ENCODE results near the gene DNM1.
A peak's percentile ranks its signal among the peaks of the same experiment; 100 is the strongest.

Gene DNM1

DNA sequence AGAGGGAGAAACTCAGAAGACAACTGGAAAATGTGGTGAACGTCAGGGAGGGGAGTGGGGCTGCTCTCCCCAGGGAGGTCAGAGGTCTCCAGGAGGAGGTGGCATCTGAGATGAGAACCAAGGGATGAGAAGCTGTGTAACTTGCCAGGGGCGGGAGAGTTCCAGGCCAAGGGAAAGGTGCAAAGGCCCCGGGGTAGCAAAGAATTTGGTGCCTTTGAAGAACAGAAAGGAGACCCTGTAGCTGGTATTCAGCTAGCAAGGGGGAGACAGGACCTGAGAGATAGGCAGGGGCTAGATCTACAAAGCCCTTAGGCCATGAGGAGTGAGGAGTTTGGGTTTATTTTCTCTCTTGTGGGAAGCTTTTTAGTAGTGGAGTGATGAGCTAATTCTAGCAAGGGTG is 3.3 kb downstream of the DNM1 start:
- no peak for DNase-seq

DNA sequence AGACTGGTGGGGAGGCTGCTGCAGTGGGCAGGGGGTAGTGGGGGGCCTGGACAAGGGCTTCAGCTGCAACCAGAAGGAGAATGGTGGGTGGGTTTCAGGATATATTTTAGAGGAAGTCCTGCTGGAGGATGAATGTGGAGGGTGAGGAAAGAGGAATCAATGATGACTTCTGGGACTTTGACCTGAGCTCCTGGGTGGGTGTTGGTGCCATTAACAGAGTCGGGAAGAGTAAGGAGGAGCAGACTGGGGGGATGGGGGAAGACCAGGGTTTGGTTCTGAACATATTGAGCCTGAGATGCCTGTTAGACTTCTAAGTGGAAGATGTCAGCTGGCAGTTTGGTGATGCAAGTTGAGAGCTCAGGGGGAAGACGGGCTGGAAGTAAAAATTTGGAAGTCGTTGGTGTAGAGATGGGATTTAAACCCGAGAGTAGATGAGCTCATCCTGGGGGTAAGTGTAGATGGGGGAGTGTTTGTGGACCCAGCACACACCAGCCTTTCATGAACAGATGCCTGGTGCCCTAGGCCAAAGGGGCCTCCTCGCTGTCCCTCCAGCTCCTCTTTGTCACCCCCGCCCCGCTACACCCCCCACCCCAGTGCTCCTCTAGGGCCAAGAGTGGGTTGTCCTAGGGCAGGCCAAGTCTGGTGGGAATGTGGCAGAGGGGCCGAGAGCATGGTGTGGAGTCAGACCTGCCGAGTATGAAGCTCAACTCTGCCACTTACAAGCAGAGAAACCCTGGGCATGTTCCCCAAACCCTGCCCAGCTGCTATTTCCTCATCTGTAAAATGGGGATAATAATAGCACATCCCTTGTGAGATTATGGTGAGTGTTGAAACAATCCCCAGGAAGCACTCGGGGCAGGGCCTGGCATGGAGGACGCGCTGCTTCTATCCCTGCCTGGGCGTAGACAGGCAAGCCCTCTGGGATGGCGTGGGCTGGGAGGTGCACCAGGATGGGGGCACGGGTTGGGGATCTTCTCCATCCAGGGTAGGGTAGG is 4.0 kb downstream of the DNM1 start:
- no peak for DNase-seq

DNA sequence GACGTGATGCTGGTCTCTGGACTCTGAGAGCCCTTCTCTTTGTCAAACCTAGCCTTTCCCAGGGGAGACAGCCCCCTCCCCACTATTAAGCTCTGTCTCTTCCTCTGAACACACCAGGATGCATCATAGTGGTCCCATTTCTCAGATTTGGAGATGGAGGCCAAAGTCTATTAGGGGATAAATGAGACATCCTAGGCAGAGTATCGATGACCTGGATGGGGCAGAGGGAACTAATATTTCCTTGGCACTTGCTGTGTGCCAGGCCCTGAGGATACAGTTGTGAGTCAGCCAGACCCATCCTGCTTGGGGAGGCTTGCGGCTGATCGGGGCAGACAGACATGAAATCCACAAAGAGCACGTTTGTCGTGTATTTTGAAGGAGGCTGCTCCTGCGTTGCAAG is 5.2 kb downstream of the DNM1 start:
- no peak for DNase-seq

DNA sequence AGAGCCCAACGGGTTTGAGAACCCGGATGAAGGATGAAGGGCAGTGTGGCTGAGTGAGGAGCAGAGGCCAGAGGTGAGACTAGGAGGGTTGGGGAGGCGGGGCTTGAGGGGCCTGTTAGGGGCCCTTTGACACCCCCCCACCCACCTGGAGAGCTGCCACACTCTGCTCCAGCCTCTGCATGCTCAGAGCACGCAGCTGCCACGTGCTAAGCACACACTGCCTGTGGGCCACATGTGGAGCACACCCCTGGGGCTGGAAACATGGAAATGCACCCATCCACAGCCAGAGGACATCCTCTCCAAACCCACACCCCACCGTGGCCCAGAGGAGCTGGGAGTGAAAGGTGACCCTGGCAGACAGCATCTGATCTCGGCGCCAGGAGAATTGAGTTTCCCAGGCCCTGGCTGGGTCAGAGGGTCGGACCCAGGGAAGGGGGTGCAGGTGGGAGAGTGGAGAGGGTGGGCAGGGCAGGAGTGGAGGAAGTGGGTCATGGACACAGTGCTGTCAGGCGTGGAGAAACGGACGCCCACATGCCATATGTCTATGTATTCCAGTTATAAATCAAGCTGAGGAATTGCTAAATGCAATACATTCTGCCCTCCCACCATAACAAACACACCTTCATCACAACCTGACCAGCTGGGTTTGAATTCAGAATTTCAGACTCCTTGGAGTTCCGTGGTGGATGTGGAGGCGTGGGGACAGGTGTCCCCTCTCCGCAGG is 5.9 kb downstream of the DNM1 start:
- no peak for DNase-seq

DNA sequence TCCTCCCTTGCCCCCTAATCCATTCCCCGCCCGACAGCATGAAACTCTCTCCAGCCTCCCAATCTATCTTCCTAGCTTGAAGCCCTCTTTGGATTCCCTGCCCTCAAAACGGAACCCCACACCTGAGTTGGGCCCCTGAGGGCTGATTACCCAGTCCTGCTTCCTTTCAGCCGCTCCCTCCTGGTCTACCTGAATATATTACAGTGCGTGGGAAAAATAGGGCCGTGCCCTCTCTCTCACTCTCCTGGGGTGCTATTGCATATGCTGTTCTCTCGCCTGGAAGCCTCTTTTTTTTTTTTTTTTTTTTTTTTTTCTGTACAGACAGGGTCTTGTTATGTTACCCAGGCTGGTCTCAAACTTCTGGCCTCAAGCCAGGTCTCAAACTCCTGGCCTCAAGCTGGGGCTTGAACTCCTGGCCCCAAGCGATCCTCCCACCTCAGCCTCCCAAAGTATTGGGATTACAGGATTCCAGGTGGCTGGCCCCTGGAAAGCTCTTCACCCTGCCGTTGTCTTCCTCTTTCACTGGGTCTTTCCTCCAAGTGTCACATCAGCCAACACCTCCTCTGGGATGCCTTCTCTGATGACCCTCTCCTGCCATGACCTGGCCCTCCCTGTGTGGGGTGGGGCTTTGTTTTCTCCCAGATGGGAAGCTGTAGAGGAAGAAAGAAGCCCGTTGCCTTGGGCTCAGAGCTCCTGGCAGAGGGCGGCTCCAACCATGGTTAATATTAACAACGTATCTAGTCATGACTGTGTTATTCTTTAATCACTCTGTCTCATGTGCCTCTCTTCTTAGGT is 8.2 kb downstream of the DNM1 start:
- DNase-seq, result no peak

DNA sequence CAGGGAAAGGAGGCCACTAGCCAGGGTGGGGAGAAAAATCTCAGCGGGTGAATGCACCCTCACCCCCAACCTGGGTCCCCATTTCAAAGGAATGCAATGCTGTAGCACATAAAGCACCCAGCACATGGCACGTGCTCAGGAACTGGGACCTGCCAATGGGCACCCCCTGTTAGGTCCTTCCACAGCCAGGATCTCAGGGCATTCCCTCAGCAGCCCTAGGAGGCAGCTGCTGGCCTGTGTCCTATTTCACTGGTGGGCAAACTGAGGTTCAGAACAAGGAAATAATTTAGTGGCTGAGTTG is 8.8 kb downstream of the DNM1 start:
- DNase-seq, result no peak

DNA sequence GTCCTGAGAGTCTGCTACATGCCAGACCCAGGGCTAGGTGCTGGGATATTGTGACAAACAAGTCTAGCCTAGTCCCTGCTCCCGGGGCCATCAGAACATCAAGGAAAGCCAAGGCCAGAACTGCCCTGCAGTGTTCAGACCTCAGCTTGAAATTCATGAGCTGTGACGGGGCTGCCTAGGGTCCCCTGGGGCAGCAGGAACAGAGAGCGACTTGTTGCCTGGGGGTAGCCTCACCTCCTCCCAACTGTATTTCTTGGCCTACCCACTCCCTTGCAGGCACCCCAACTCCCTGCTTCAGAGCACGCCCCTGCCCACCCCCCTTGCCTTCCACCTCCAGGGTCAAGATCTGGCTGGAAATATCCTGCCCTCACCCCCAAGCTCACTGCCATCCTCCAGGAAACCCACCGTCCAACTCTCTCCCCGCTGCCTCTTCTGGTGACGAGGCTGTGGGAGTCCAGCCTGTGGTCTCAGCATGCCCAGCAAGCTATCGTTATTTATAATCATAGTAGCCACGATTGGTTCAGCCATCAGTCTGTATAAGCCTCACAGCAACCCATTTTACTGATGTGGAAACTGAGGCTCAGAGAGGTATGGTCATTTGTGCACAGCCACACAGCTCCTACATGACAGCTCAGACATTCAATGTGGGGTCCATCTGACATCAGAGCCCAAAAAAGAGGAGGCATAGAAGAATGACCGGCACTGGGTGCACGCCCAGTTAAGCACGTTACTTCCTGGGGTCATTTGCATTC is 10.7 kb downstream of the DNM1 start:
- DNase-seq, result no peak

DNA sequence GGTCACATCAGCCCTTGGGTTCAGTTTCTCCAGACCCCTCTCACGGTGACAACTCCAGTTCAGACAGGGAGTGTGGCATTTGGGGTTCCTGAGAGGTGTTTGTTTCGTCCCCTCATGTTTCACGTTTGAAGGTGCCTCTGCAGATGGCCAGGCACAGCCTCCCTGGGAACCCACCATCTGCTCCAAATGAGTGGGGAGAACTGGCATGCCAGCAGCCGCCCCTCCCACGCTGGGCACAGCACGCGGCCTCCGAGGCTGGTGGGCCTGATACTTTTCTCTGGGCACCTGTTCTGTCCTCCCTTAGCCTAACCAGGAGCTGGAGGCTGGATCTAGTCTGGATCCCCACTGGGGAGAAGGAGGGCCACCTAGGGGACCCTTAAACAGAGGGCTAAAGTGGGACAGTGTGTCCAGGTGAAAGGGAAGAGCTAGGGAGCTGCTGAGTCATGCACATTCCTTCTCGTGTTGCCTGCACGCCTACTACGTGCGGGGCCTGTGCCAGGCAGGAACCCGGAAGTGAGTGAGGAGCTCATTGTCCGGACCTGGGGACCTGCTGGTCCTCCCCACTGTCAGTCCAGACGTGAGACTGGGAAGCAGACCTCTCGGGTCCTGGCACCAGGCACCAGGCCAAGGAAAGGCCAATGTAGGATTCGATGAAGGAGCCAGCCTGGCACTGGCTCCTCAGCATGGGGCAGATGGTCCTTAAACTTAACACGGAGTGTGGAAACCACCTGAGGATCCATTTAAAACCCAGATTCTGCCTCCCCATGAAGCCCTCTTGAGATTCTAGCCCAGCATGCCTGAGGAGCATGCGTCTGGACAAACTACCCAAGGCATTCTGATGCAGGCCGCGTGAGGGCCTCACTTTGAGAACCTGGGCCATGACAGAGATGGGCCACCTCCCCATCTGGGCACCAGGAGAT is 11.7 kb downstream of the DNM1 start:
- DNase-seq, result no peak

DNA sequence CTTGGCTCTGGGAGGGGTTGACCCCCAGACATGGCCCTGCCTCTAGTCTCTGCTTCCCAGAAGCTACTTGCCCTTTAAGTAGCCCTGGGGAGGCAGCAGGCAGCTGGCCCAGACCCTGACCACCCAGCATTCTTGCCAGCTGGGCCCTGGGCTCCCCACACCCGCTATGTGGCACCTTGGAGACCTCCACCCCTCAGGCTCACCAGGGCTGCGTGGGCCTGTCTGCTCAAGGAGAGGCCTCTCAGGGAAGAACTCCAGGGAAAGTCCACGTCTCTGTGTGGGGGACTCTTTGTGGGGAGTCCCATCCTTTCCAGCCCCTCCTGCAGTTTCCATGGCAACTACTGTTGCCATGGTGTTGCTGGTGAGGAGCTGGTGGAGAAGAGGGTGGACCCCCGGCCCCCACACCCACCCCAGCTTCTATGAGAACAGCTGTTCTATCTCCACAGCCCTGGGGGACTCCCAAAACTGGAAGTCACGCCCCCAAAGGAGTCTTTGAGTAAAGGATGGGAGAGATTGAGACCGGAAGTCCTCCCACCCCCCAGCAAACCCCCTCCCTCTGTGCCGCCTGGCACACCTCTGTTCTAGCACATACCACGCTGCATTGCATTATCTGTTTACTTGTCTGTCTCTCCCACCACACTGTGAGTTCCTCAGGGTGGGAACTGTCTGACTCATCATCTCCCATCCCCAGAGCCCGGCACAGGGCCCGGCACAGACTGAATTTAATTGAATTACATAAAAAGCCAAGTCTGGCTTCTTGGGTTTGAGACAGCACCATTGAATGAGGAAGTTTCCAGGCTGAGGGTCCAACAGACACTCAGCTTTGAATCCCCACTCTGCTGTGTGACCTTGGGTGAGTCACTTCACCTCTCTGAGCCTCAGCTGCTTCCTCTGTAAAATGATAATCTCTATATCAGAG is 12.6 kb downstream of the DNM1 start:
- no peak for DNase-seq

DNA sequence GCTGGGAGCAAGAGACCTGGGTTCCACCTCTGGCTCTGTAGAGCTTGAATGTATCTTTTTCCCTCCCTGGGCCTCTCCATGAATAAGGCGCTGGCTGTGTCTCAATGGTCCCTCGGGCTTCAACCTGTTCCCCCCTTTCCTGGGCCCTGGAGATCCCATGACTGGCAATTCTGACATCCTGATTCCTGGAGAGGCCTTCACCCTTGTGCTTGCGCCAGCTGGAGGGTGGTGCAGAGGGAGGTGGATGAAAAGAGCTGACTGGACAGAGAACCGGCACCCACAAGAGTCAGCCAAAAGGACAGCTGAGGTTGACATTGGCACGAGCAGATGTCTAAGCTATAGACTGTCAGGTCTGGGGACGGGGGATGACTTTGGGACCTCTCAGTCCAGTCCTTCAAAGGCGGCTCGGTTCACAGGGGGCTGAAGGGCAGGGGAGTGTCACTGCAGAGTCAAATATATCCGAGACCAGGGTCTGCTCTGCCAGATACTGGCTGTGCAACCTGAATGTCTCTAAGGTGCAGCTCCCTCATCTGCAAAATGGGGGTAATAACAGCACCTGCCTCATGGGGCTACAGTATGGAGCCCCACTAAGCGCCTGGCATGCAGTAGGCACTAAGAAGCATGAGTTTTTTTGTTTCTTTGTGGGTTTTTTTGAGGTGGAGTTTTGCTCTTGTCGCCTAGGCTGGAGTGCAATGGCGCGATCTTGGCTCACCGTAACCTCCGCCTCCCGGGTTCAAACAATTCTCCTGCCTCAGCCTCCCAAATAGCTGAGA is 13.8 kb downstream of the DNM1 start:
- no peak for DNase-seq

DNA sequence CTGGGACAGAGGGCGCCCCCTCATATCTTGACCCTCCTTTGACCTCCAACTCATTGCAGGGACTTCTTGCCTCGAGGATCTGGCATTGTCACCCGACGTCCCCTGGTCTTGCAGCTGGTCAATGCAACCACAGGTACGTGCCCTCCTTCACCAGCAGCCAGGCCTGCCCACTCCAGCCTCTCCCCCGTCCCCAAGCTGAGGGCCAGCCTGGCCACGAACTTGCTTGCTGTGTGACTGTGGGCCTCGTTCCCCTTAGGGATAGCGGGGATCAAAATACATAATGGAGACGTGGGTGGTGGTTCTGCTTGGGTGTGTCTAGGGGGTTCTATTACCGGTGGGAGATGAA is 15.0 kb downstream of the DNM1 start:
- no peak for DNase-seq

DNA sequence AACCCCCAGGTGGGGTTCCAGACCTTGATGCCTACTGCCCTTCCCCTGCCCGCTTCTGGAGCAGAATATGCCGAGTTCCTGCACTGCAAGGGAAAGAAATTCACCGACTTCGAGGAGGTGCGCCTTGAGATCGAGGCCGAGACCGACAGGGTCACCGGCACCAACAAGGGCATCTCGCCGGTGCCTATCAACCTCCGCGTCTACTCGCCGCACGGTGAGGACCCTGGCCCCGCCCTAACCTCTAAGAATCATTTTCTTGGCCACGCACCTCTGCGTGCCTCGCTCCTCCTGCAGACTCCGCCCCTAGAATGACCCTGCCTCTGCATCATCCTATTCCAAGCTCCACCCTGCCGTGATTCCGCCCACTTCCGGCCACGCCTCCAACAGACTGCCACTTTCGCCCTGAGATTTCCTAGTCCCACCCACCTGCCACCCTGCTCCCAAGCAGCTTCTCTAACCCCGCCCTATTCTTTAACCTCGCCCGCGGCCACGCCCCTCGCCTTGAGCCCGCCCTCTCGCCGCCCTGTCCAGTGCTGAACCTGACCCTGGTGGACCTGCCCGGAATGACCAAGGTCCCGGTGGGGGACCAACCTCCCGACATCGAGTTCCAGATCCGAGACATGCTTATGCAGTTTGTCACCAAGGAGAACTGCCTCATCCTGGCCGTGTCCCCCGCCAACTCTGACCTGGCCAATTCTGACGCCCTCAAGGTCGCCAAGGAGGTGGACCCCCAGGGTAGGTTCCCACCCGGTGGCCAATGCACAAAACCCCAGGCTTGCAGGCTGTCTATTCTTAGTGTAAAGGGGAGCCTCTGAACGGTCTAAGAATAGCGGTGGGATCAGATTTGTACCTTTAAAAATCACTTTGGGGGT is 15.6 kb downstream of the DNM1 start:
- DNase-seq, result peak; percentile 93

DNA sequence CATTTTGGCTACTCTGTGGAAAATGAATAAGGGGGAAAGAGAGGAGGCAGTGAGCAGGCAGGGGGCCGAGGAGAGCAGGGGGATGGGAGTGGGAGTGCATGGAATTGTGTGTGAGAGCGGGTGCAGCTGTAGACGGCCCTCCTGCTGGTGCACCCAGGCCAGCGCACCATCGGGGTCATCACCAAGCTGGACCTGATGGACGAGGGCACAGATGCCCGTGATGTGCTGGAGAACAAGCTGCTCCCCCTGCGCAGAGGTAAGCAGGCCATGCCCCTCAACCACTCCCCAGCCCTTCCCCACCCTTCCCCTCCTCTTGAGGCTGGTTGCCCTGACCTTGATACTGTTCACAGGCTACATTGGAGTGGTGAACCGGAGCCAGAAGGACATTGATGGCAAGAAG is 16.7 kb downstream of the DNM1 start:
- DNase-seq, result no peak

DNA sequence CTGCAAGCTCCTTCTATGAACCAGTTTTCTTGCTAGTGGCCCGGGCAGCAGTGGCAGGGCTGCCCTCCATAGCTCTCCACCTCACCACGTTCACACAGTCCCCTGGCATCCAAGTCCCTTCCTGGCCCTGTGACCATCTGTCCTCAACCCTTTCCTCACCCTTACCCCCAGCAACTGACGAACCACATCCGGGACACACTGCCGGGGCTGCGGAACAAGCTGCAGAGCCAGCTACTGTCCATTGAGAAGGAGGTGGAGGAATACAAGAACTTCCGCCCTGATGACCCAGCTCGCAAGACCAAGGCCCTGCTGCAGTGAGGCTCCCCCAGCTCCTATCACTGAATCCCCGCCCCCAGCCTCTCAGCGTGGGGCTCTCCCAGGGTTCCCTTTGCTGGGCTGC is 18.8 kb downstream of the DNM1 start:
- DNase-seq, result no peak

DNA sequence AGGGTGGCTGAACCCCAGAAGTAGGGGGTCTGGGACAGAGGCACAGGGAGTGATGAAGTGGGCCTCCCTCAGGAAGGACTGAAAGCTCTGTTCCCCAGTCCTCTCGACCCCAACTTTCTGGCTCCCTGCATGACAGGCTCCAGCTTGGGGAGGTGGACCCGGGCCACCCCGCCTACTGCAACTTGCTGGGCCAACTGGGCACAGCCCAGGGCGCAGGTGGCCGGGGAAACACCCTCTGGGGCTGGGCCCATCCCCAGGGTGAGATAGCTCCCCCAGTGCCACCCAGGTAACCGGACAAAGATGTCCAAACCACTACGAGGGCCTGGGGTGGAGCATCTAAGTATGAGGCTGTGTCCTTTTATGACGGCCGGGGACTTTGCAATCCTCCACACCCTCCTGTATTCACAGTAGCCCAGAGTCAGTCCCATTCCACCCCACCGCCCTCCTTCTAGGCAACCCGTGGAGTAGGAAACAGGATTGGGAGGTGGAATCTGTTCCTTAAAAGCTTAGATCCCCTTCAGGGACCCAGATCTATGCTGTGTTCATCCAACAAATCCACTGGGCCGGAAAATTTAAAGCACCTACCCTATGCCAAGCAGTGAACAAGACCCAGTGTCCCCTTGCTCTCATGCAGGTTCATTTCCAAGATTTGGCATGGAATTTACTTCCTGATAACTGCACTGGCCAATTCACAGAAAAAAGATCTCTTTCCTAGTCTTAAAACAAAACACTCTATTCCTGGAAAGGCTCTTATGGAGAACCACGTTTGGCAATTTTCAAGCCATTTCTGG is 19.9 kb downstream of the DNM1 start:
- no peak for DNase-seq

DNA sequence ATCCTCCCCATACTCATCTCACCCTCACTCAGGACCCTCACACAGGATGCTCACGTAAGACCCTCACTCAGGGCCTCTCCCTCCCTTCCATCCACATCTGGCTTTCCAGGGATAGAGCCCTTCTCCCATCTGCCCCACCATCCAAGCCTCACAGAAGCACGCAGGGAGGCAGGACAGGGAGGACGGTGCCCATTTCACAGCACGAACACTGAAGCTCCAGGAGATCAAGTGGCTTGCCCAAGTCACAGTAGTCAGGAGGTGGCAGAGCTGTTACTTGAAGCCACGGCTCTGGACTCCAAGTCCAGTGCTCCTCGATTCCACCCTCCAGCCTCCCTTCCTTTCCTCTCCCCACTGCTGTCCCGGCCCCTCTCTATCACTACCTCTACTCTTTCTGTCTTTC is 21.7 kb downstream of the DNM1 start:
- DNase-seq, result no peak

DNA sequence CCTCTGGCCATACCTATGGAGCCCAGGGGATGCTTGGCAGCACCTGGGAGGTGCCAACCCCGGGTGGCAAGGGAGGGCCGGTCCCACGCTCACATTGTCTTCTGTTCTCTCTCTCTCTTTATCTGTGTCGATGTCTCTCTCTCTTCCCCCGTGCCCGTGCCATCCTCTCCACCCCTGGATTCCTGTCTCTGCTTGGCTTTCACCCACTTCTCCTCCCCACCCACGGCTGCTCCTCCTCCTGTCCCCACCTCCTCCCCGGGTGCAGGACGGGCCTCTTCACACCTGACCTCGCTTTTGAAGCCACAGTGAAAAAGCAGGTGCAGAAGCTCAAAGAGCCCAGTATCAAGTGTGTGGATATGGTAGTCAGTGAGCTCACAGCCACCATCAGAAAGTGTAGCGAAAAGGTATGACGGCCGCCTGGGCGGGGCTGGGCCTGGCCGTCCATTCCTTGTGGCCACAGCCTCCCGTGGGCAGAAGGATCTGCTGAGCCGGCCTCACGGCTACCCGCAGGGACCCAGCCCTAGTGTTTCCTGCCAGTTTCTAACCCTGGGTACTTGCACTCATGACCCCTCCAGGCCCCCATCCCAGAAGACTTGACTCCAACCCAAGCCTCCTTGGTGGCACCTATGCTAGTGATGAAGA is 22.7 kb downstream of the DNM1 start:
- DNase-seq, result no peak

DNA sequence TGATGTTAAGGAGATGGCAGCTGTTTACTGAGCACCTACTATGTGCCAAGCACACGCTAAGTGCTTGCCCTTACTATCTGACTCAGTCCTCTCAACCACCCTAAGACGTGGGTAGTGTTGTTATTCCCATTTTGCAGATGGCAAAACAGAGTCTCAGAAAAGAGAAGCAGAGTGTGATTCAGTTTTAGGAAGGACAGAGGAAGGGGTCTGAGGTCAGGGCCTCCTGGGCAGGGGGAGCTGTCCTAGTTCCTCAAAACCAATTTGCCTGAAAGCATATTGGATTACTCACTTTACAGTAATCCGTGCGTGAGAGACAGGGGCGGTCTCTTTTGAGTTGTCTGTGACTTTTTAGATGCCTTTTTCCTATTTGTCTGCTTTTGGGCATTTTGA is 23.2 kb downstream of the DNM1 start:
- DNase-seq, result no peak

All from NCI-H2029 (cell line).